VCaP (cell line): Measurements from ENCODE around the gene SEPTIN11.

Experiments used
- H3K27ac ChIP-seq: fragments of 450-650 bp; 2 replicates; pipeline ENCODE4 v1.5.1; 2017
- CTCF ChIP-seq: fragments of 450-650 bp; conservative IDR thresholded peaks from 2 replicates; pipeline ENCODE4 v1.5.1; 2017; ENCODE audit warnings: mild to moderate bottlenecking, moderate library complexity

Gene SEPTIN11

GRCh38 chr4:76926841-76927240 is 22.7 kb upstream of the SEPTIN11 start:
- TF ChIP-seq CTCF, result no peak
- no peak overlapping the region for H3K27ac ChIP-seq

GRCh38 chr4:76930685-76931084 is 18.9 kb upstream of the SEPTIN11 start:
- no peak for TF ChIP-seq CTCF
- H3K27ac ChIP-seq, result no peak overlapping the region

GRCh38 chr4:76931087-76931486 is 18.5 kb upstream of the SEPTIN11 start:
- H3K27ac ChIP-seq, result no peak overlapping the region
- no peak for TF ChIP-seq CTCF

- no peak overlapping the region for H3K27ac ChIP-seq
- no peak for TF ChIP-seq CTCF
Measured at GRCh38 chr4:76931576-76932276, 17.8 kb upstream of the SEPTIN11 start.

- no peak for TF ChIP-seq CTCF
- no peak overlapping the region for H3K27ac ChIP-seq
Measured at GRCh38 chr4:76939184-76939583, 10.4 kb upstream of the SEPTIN11 start.

GRCh38 chr4:76943129-76943620 is 6.4 kb upstream of the SEPTIN11 start:
- no peak for TF ChIP-seq CTCF
- H3K27ac ChIP-seq, result no peak overlapping the region

GRCh38 chr4:76943790-76944189 is 5.8 kb upstream of the SEPTIN11 start:
- TF ChIP-seq CTCF, result no peak
- H3K27ac ChIP-seq, result no peak overlapping the region
